Tibial nerve (tissue), 4 donors: Measurements from ENCODE around the gene CCDC88A. TPM values are rescaled to one million over a fixed set of nuclear protein-coding genes. Genes with fewer than 3 reads are reported as not detected.

ENCODE experiments used
- DNase-seq, 2 donors: peaks; one replicate each; pipeline ENCODE4 v3.0.0-alpha.2; 2019; ENCODE audit warnings: low spot score in 2 of 2
- H3K27ac ChIP-seq, 4 donors: fragments of 200-600 bp; sonication (generic) in 3 of 4; one replicate each; pipeline ENCODE4 v1.5.1; 2017 to 2019; ENCODE audit warnings: mild to moderate bottlenecking in 1 of 4
- H3K27me3 ChIP-seq, 2 donors: fragments of 200-600 bp; sonication (generic) in 1 of 2; one replicate each; pipeline versions ENCODE4 v1.5.1 to v1.6.0; 2017 to 2019
- H3K36me3 ChIP-seq, 3 donors: fragments of 200-600 bp; sonication (generic); one replicate each; pipeline ENCODE4 v1.5.1; 2018 to 2019
- H3K4me1 ChIP-seq, 4 donors: fragments of 200-600 bp; sonication (generic) in 3 of 4; one replicate each; pipeline ENCODE4 v1.5.1; 2017 to 2019
- H3K4me3 ChIP-seq, 4 donors: fragments of 200-600 bp; sonication (generic) in 3 of 4; one replicate each; pipeline ENCODE4 v1.5.1; 2017 to 2019; ENCODE audit warnings: mild to moderate bottlenecking in 1 of 4, moderate library complexity in 1 of 4
- H3K9me3 ChIP-seq, 4 donors: fragments of 200-600 bp; sonication (generic) in 3 of 4; one replicate each; pipeline ENCODE4 v1.5.1; 2017 to 2019
- EP300 ChIP-seq, 2 donors: sonication (generic); formaldehyde crosslinking; IDR thresholded peaks; one replicate each; pipeline ENCODE4 v1.6.1; 2017; ENCODE audit warnings: antibody characterized with exemption in 2 of 2, mild to moderate bottlenecking in 1 of 2
- POLR2A ChIP-seq, 2 donors: fragments of 450-650 bp; IDR thresholded peaks; one replicate each; pipeline ENCODE4 v1.6.1; 2017; ENCODE audit warnings: antibody characterized with exemption in 2 of 2, mild to moderate bottlenecking in 2 of 2, moderate library complexity in 2 of 2
- WGBS, 2 donors: methylation state at CpG; one replicate each; pipeline ENCODE4 v1.1.5; 2018; 5-methylcytosine and 5-hydroxymethylcytosine counted together
- total RNA-seq, 4 donors: library from RNA; depleted of rRNA; stranded (reverse); fragments of >200 nt; gene quantifications; one replicate each; pipeline ENCODE4 v1.1.0, GENCODE V29; 2016
- TF ChIP-seq, protein P1 (sequence below), 5 experiments: fragments of 200-600 bp in 3 of 5; fragments of 450-650 bp in 2 of 5; sonication (generic) in 3 of 5; IDR thresholded peaks; one replicate each; pipeline ENCODE4 v1.5.1; 2016 to 2019; ENCODE audit warnings: antibody characterized with exemption in 5 of 5, mild to moderate bottlenecking in 3 of 5, moderate library complexity in 2 of 5

The CCDC88A gene
- total RNA-seq, 4 donors from 2014 or later: 41.0 to 64.7 (median 57.5) TPM

DNA sequence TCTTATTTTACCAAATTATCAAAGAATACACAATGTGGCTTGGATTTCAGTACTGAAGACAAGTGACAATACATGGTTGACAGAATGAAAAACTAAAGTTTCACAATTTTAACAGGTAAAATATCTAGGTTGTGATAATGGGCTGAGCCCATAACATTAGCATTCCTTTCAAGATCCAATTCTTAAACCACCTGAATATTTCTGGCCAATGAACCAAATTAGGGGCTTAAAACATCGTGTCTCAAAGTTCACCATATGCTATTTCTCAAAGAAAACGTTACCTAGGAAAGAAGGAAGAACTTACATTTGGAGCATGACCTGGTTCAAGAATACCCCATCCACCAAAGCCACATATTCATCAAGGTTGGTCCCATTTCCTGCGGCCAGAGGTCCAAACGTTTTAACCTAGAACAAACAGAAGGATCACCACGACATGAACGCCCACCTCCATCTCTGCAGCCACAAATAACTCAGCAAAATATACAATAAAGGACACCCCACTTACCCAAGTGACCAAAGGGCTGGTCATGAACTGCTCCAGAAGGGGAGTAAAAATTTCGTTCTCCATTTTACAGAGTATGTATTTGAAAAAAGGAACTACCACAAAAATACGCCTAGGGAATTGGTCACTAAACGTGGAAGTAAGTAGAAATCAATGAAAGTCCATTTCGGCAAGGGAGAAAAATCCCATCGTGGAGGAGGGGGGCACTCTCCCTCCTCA lies 984 bp downstream of the CCDC88A start:
- Histone ChIP-seq H3K4me1 (peaks cover 0 to 34% (median 2%) of the 10 kb centered on the region in 4 donors), H3K27ac (peak overlapping the region; percentile 67 to 94 (median 90)), H3K9me3 (no peaks in the 10 kb centered on the region), H3K27me3 (no peaks in the 10 kb centered on the region), H3K36me3 (peaks cover 0 to under 1% (median 0%) of the 10 kb centered on the region in 3 donors), H3K4me3 (peak overlapping the region; percentile 64 to 98 (median 80))
- 4 to 6% methylated on average over 11 of the region's 11 CpGs for WGBS, 2 donors
- no peak for TF ChIP-seq POLR2A (IDR thresholded peaks at IDR 0.05)
- TF ChIP-seq EP300 (IDR thresholded peaks at IDR 0.05): no peak
- TF ChIP-seq, protein P1, sequence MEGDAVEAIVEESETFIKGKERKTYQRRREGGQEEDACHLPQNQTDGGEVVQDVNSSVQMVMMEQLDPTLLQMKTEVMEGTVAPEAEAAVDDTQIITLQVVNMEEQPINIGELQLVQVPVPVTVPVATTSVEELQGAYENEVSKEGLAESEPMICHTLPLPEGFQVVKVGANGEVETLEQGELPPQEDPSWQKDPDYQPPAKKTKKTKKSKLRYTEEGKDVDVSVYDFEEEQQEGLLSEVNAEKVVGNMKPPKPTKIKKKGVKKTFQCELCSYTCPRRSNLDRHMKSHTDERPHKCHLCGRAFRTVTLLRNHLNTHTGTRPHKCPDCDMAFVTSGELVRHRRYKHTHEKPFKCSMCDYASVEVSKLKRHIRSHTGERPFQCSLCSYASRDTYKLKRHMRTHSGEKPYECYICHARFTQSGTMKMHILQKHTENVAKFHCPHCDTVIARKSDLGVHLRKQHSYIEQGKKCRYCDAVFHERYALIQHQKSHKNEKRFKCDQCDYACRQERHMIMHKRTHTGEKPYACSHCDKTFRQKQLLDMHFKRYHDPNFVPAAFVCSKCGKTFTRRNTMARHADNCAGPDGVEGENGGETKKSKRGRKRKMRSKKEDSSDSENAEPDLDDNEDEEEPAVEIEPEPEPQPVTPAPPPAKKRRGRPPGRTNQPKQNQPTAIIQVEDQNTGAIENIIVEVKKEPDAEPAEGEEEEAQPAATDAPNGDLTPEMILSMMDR (IDR thresholded peaks at IDR 0.05): no peak
- peak in 1 of 2 donors; percentile 8 for DNase-seq

DNA sequence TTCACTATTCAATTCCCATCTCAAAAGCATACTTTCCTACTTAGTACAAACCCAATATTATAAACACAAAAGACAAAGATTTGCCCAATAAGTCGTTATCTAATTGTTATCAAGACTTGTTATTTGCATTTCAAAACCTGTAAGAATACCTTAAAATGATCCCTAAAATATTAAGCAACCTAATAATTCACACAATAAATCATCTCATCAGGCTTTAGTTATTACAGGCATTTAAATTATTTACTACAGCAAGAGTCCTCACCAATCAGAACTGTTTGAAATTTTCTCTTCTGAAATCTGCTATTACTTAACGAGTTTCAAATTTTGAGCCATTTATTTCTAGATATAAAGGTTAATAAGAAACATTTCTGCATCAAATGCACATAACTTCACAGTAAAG lies 1.6 kb downstream of the CCDC88A start:
- 23 to 33% methylated on average over 2 of the region's 2 CpGs for WGBS, 2 donors
- TF ChIP-seq, protein P1 (IDR thresholded peaks at IDR 0.05): no peak
- TF ChIP-seq EP300 (IDR thresholded peaks at IDR 0.05) (no peak), POLR2A (IDR thresholded peaks at IDR 0.05) (no peak)
- peak overlapping the region in 3 of 4 donors; percentile 89 to 94 (median 91) for H3K27ac ChIP-seq
- peak overlapping the region; percentile 64 to 98 (median 80) for H3K4me3 ChIP-seq
- no peaks in the 10 kb centered on the region for H3K27me3 ChIP-seq
- H3K9me3 ChIP-seq: no peaks in the 10 kb centered on the region
- H3K4me1 ChIP-seq: peaks cover 0 to 34% (median 2%) of the 10 kb centered on the region in 4 donors
- no peak for DNase-seq
- peaks cover 0 to 3% (median 0%) of the 10 kb centered on the region in 3 donors for H3K36me3 ChIP-seq

DNA sequence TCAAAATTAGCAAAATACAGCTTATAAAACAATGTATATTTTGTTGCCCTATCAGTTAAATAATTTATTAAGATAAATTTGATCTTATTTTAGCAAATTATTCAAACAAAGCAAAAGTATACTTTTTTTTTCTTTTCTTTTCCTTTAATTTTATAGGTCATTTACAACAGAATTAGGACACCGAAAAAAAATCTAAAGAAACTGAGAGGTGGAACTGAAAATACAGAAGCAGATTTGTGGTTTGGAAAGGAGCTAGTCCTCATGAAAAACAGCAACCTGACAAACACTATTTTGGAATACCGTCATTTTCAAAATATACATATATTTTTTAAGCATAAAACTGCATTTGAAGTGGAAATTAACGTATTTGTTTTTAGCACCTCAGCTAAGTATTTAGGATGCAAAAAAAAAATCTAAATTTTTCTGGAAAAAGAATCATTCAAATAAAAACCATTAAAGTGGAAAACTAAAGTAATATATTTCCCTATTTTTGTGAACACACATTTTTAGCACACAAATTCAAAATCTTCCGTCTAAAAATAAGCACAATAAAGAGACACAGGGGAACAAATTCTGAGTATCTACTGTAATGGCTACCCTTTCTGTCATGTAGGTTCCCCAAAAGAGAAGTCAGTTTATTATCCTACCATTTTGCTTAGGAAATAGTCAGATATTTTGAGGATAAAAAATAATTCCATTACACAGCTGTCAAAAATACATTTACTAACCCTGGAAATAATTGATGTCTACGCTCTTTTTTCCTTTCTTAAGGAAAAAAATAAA lies 2.7 kb downstream of the CCDC88A start:
- Histone ChIP-seq H3K27ac (peak overlapping the region in 1 of 4 donors; percentile 31), H3K27me3 (no peaks in the 10 kb centered on the region), H3K4me3 (no peak overlapping the region), H3K9me3 (no peaks in the 10 kb centered on the region), H3K36me3 (peaks cover 0 to 9% (median 0%) of the 10 kb centered on the region in 3 donors), H3K4me1 (peaks cover 0 to 34% (median 2%) of the 10 kb centered on the region in 4 donors)
- DNase-seq: no peak
- TF ChIP-seq, protein P1 (IDR thresholded peaks at IDR 0.05): no peak
- TF ChIP-seq EP300 (IDR thresholded peaks at IDR 0.05) (no peak), POLR2A (IDR thresholded peaks at IDR 0.05) (no peak)
- WGBS, 2 donors: 63 to 64% methylated on average over 5 of the region's 5 CpGs

DNA sequence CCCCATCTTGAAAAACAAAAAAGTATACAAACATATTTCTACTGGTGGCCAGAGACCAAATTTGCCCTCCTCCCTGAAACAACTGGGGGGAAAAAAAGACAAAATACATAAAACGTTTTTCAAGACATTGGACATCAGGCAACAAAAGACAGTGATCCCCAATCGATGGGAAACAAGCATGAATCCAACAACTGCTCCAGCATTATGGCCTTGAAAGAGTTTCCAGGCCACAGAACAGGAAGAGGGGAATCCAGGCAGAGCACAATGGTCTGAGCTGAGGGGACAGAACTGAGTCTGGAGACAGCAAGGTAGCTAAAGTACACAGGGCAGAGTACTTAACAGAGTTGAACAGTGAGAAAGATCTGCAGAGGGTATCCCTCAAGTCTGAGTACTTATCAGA lies 4.4 kb downstream of the CCDC88A start:
- no peaks in the 10 kb centered on the region for H3K9me3 ChIP-seq
- no peak for DNase-seq
- H3K4me3 ChIP-seq: no peak overlapping the region
- H3K27ac ChIP-seq: no peak overlapping the region
- TF ChIP-seq, protein P1 (IDR thresholded peaks at IDR 0.05): no peak
- WGBS, 2 donors: 80 to 85% methylated on average over 2 of the region's 2 CpGs
- peaks cover 0 to 9% (median 0%) of the 10 kb centered on the region in 3 donors for H3K36me3 ChIP-seq
- H3K4me1 ChIP-seq: peaks cover 0 to 34% (median 2%) of the 10 kb centered on the region in 4 donors
- no peaks in the 10 kb centered on the region for H3K27me3 ChIP-seq
